Breast epithelium (tissue), 4 donors: Measurements from ENCODE around the gene UCK1. TPM values are rescaled to one million over a fixed set of nuclear protein-coding genes. Genes with fewer than 3 reads are reported as not detected.

Experiments used
- DNase-seq, 2 donors: peaks; one replicate each; pipeline ENCODE4 v3.0.0-alpha.2; 2019; ENCODE audit warnings: low spot score in 2 of 2
- H3K27ac ChIP-seq, 2 donors: fragments of 200-600 bp; sonication (generic) in 1 of 2; one replicate each; pipeline ENCODE4 v1.5.1; 2016 to 2019; ENCODE audit warnings: mild to moderate bottlenecking in 1 of 2
- H3K27me3 ChIP-seq, 2 donors: fragments of 200-600 bp; sonication (generic) in 1 of 2; one replicate each; pipeline versions ENCODE4 v1.5.1 to v1.6.0; 2017 to 2019; ENCODE audit warnings: control low read depth in 1 of 2, mild to moderate bottlenecking in 1 of 2
- H3K36me3 ChIP-seq: fragments of 200-600 bp; one replicate; pipeline ENCODE4 v1.5.1; 2019
- H3K4me1 ChIP-seq, 2 donors: fragments of 200-600 bp; sonication (generic); one replicate each; pipeline ENCODE4 v1.5.1; 2016 to 2019; ENCODE audit warnings: control low read depth in 1 of 2
- H3K4me3 ChIP-seq, 3 donors: fragments of 200-600 bp; sonication (generic); 1 replicate in 2 of 3; 2 replicates in 1 of 3; pipeline ENCODE4 v1.5.1; 2016 to 2019; ENCODE audit warnings: mild to moderate bottlenecking in 3 of 3, moderate library complexity in 2 of 3
- H3K9me3 ChIP-seq, 2 donors: fragments of 200-600 bp; sonication (generic) in 1 of 2; one replicate each; pipeline ENCODE4 v1.5.1; 2016 to 2019; ENCODE audit warnings: control low read depth in 1 of 2
- CTCF ChIP-seq, 3 donors: fragments of 450-650 bp; IDR thresholded peaks; one replicate each; pipeline ENCODE4 v1.5.1; 2016 to 2017; ENCODE audit warnings: antibody characterized with exemption in 3 of 3, mild to moderate bottlenecking in 3 of 3, moderate library complexity in 3 of 3
- POLR2A ChIP-seq: fragments of 450-650 bp; IDR thresholded peaks from one replicate; pipeline ENCODE4 v1.6.1; 2016; ENCODE audit warnings: antibody characterized with exemption, mild to moderate bottlenecking, moderate library complexity
- POLR2AphosphoS5 ChIP-seq, 3 donors: sonication (generic); formaldehyde crosslinking; IDR thresholded peaks; one replicate each; pipeline ENCODE4 v1.6.1; 2017; ENCODE audit warnings: antibody characterized with exemption in 3 of 3
- intact Hi-C: fragments of 100-400 bp; cut with DNase I; formaldehyde crosslinking; loops from one replicate; pipeline ENCODE4 v1.15.1; 2023; ENCODE audit warnings: low total_unique reads
- total RNA-seq, 3 donors: library from RNA; depleted of rRNA; stranded (reverse); fragments of >200 nt; gene quantifications; one replicate each; pipeline ENCODE4 v1.1.0, GENCODE V29; 2016

Gene UCK1
- total RNA-seq, 3 donors from 2014 or later, result 33.4 to 61.0 (median 37.7) TPM

- TF ChIP-seq CTCF (IDR thresholded peaks at IDR 0.05), result no peak
- TF ChIP-seq POLR2A, result no peak
- no peak for TF ChIP-seq POLR2AphosphoS5 (IDR thresholded peaks at IDR 0.05)
- no peak for DNase-seq
- H3K4me3 ChIP-seq, result no peak overlapping the region
- H3K27ac ChIP-seq, result peak overlapping the region; percentile 5 to 43
- H3K9me3 ChIP-seq, result no peaks in the 10 kb centered on the region
- intact Hi-C loops, result loop anchor here (10.0 kb wide), 1 partner anchor 82 kb away; the partner anchor contains the start of gene PRRC2B
- peaks cover 9% of the 10 kb centered on the region for H3K36me3 ChIP-seq
- peaks cover 0 to 2% of the 10 kb centered on the region in 2 donors for H3K4me1 ChIP-seq
- H3K27me3 ChIP-seq, result no peaks in the 10 kb centered on the region
Observed at GRCh38 chr9:131476777-131477345, 54.2 kb downstream of the UCK1 start.

GRCh38 chr9:131475956-131476776, 54.9 kb downstream of the UCK1 start:
- peak in 2 of 3 donors; percentile 9 to 46 for TF ChIP-seq CTCF (IDR thresholded peaks at IDR 0.05)
- no peak for TF ChIP-seq POLR2AphosphoS5 (IDR thresholded peaks at IDR 0.05)
- H3K27ac ChIP-seq, result peak overlapping the region; percentile 12 to 40
- intact Hi-C loops, result loop anchor here (10.0 kb wide), 1 partner anchor 81 kb away; the partner anchor contains the start of gene PRRC2B
- H3K9me3 ChIP-seq, result no peaks in the 10 kb centered on the region
- no peaks in the 10 kb centered on the region for H3K27me3 ChIP-seq
- DNase-seq, result no peak
- peaks cover 9% of the 10 kb centered on the region for H3K36me3 ChIP-seq
- H3K4me1 ChIP-seq, result no peaks in the 10 kb centered on the region
- H3K4me3 ChIP-seq, result no peak overlapping the region

- H3K36me3 ChIP-seq, result peaks cover 9% of the 10 kb centered on the region
- no peak overlapping the region for H3K4me3 ChIP-seq
- no peak for DNase-seq
- H3K27me3 ChIP-seq, result no peaks in the 10 kb centered on the region
- intact Hi-C loops, result loop anchor here (10.0 kb wide), 1 partner anchor 81 kb away; the partner anchor contains the start of gene PRRC2B
- H3K4me1 ChIP-seq, result no peaks in the 10 kb centered on the region
- no peaks in the 10 kb centered on the region for H3K9me3 ChIP-seq
- TF ChIP-seq POLR2AphosphoS5 (IDR thresholded peaks at IDR 0.05) (no peak), POLR2A (no peak), CTCF (IDR thresholded peaks at IDR 0.05) (no peak)
- H3K27ac ChIP-seq, result peak overlapping the region in 1 of 2 donors; percentile 40
Observed at GRCh38 chr9:131475111-131475955, 55.7 kb downstream of the UCK1 start.

DNA sequence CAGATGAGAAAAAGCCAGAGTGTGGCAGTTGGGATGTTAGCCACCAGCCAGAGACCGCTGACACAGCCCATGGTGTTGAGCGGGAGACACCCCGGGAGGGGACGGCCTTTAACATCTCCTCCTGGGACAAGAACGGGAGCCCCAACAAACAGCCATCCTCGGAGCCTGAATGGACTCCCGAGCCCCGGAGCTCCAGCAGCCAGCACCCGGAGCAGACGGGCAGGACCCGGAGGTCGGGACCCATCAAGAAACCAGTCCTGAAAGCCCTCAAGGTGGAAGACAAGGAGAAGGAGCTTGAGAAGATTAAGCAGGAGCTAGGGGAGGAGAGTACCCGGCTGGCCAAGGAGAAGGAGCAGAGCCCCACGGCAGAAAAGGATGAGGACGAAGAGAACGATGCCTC, 56.4 kb downstream of the UCK1 start:
- no peaks in the 10 kb centered on the region for H3K9me3 ChIP-seq
- H3K4me3 ChIP-seq, result no peak overlapping the region
- H3K27me3 ChIP-seq, result no peaks in the 10 kb centered on the region
- no peak for DNase-seq
- intact Hi-C loops, result loop anchor here (10.0 kb wide), 1 partner anchor 80 kb away; the partner anchor contains the start of gene PRRC2B
- no peak overlapping the region for H3K27ac ChIP-seq
- no peaks in the 10 kb centered on the region for H3K4me1 ChIP-seq
- TF ChIP-seq POLR2A (no peak), POLR2AphosphoS5 (IDR thresholded peaks at IDR 0.05) (no peak), CTCF (IDR thresholded peaks at IDR 0.05) (no peak)
- peaks cover 9% of the 10 kb centered on the region for H3K36me3 ChIP-seq
